ENCODE measurements around the gene GNRHR. TPM values are rescaled to one million over a fixed set of nuclear protein-coding genes. Genes with fewer than 3 reads are reported as not detected.
"Not testable (repeated sequence)": the region's sequence is repeated elsewhere in the genome, so short reads cannot be mapped to it uniquely, and the experiment has no call there.

GNRHR gene, protein sequence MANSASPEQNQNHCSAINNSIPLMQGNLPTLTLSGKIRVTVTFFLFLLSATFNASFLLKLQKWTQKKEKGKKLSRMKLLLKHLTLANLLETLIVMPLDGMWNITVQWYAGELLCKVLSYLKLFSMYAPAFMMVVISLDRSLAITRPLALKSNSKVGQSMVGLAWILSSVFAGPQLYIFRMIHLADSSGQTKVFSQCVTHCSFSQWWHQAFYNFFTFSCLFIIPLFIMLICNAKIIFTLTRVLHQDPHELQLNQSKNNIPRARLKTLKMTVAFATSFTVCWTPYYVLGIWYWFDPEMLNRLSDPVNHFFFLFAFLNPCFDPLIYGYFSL
- total RNA-seq, result not detected in 2 replicates

DNA sequence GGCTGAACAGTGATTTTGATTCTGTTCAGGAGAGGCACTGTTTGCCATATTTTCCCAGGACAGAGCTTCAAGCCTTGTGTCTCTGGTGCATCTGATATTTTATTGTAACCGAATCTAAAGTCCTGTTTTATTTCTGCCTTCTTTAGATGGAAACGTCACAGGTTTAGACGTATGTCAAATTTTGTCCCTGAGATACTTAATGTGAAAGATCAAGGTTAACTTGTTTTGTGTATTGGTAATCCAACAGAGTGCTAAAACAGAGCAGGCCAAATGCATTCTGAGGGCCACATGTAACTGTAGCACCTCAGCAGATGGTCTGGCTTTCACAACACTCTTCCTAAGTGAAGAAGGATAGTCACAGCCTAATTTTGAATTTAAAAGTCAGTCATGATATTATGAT is at the start of gene GNRHR:
Gene GNRHR, minus strand, starts transcription at position 101 of the 400 bp plus-strand sequence. Its CDS starts 53 bp downstream, at position 48.
- intact Hi-C loops (cut with micrococcal nuclease), result no loop called here

DNA sequence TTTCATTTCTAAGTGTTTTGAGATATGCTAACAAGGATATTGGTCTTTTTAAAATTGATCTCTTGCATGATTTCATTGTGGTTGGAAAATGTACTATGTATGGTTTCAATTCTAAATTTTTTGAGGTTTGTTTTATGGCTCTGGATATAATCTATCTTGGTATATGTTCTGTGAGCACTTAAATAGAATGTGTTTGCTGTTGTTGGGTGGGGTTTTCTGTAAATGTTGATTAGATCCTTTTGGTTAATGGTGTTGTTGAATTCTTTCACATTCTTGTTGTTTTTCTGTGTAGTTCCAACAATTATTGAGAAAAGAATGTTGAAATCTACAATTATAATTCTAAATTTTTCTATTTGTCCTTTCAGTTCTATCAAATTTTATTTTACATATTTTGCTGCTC is 42.6 kb upstream of the GNRHR start:
- intact Hi-C loops (cut with micrococcal nuclease), result no loop called here

DNA sequence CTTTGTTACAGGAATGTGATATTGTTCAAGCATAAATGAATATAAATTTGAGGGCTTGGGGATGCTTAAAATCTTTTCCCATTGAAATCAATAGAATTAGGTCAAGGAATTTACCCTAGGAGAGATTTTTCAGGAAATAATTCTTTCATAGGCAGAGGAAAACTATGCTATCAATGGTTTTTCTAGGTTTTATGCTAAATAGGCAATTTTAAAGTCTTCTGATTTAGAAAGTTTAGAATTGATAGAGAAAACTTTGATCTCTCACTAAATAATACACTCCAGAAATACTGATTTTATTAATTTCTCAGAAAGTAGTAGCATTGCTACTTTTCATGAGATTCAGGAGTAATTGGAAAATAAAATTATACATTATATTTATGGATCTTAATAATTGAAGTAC is 36.5 kb upstream of the GNRHR start:
- intact Hi-C loops (cut with micrococcal nuclease), result no loop called here

DNA sequence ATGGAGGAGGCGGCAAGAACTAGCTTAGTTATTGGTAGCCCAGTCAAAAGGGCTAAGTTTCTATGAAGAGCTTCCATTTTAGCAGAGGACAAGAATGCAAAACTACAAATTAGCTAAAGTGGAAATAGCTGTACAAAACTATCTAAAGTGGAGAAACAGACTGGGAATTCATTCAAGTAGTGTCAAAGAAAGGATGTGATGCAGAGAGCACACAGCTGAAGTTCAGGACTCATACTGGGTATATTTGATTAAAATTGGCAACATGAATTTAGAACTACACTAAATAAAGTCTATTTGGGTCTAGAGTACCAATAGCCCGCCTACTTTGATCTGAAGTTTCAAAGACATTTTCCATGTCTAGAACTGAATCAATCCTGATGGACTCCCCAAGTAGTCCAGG is 33.1 kb upstream of the GNRHR start:
- intact Hi-C loops (cut with micrococcal nuclease), result no loop called here

DNA sequence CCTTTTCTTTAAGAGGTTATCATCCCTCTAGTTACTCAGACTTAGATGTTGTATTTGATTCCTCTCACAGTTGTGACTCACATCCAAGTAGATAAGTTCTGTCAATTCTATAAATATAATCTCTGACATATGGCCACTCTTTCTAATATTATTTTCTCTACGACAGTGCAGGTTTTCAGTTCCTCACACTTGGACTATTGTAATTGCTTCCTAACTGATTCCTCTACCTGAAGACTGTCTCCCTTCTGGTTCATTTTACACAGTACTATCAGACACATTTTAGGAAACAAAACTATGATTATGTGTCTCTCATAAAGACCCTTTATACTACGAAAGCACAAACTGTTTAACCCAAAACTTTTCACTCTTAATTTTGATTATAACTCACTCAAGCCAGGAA is 31.3 kb upstream of the GNRHR start:
- intact Hi-C loops (cut with micrococcal nuclease), result no loop called here

DNA sequence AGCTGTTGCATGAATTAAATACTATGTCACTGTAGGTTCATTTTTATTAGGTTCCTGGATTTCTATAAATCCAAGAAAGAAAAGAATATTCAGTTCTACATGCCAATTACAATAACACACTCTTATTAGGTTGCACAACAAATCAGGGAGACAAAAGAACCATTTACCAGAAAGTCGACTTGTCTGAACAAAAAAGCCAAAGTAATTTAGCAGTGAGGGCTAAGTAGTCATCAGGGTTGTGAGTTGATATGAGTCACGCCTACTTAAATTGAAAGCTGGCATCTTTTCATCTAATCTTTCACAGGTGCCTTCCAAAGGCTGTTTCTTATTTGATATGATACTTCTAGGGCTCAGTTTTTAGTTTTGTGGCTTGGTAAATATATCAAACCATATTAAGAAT is 25.4 kb upstream of the GNRHR start:
- intact Hi-C loops (cut with micrococcal nuclease), result no loop called here

DNA sequence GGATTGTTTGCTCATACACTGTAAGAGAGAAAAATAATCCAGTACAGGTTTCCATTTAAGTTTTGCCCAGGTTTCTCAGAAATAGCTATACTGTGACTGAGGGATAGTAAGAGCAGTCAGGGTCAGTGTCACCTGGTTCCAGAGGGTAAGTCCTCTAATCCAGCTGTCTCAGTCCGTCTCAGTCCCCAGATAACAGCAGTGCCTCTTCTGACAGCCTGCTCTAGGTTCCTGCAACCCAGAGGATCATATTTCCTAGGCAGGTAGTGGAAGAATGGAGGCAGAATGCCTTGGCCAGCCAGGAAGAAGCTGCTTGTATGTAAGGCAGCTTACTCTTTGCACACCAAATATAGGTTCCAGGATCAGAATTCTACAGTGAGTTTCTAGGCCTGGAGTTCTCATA is 22.6 kb upstream of the GNRHR start:
- intact Hi-C loops (cut with micrococcal nuclease), result no loop called here

DNA sequence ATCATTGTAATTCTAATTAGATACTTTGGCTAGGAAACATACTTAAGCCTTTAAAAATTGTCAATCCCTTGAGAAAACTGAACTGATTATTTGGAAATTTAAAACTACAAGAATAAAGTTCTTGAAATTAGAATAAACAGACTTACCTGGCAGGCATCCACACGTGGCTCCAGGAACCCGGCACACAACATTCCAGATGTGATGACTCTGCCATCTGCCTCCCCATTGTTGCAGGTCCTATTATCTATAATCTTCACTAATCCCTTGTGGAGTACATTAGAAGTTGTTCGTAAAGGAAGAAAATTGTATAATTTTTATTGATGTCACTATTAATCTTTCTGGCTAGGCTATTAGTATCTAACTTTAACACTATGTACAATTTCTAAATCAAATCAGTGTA is 16.2 kb upstream of the GNRHR start:
- intact Hi-C loops (cut with micrococcal nuclease), result no loop called here

DNA sequence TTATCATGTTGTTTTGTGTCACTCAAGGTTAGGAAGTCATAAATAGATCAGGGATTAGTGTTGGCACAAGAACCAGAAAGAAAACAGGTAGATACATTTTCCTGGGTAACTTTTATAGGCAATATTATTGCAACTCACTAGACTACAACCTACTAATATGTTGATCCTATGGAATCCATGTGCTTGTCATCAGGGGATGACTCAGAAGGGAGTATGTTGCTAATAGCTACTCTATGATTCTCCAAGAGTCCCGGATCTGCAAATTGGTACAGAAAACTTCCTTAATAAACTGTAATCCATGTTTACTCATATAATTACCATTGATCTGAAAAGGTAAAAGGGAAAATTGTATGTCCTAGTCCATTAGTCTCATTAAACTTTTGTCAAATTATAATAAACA is 11.7 kb upstream of the GNRHR start:
- intact Hi-C loops (cut with micrococcal nuclease), result no loop called here

DNA sequence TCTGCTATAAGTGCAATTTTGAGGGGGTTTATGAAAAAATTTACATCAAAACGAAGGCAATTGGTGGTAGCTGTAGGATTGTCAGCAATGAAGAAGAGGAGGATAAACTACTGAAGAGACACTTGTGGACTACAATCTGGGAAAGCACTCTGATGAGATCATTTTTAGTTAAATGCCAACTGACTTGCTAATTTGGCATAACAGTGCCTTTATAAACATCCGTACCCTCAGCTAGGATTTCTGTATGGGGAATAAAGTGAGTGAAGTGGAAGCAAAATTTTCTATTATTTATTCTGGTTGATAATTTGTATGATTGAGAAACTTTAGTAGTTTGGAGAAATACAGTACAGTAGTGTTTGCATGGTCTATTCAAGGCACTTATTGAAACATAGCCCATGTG is 11.2 kb upstream of the GNRHR start:
- intact Hi-C loops (cut with micrococcal nuclease), result no loop called here

DNA sequence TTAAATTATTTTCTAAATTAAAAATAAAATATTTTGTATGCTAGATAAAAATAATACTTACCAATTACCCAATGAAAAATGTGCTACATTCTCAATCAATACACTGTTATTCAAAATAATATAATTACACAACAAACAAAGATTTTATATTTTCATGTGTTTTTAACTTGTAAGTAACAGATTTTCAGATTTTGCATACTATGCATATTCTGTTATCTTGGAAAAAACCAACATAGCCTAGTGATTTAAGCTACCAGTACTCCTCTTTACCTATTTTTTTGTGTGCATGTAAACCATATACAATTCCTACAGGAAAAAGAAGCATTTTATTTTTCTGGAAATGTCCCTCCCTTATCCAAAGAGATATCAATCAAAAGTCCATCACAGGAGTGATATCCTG is 10.0 kb upstream of the GNRHR start:
- intact Hi-C loops (cut with micrococcal nuclease), result no loop called here

DNA sequence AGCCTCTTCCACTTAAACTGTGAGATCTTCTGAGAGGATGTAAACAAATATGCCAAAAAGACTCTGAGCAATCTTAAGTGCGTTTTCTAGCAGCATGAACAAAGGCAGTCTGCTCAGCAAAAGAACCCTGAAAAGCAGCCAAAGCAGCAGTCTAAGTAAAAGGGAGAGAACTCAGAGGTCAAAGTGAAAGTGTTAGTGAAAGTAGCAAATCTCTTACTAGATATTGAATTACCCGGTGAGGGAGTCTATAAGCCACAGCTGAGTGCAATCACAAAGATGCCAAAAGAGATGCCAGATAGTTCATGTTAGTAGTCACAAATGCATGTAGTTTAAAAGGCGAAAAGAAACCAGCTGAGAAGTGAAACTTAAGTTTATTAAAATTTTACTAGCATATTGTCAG is 7.9 kb upstream of the GNRHR start:
- intact Hi-C loops (cut with micrococcal nuclease), result no loop called here

DNA sequence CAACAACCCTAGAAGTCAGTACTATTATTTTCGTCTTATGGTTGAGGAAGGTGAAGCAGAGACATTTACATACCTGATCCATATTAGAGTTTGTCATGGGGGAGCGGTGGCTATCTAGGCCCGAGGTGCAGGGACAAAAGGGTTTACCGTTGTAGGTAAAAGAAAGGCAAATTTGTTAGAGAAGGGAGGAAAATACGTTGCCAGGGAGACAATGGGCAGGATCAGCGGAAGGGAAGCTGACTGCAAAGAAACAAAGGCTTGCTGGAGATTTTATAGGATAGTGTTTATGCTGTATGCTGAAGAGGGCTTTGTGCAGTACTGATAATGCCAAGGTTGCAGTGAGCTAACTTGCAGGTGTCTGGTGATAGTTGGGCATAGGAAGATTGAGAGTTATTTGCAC is 2.8 kb upstream of the GNRHR start:
- intact Hi-C loops (cut with micrococcal nuclease), result not testable (repeated sequence)

DNA sequence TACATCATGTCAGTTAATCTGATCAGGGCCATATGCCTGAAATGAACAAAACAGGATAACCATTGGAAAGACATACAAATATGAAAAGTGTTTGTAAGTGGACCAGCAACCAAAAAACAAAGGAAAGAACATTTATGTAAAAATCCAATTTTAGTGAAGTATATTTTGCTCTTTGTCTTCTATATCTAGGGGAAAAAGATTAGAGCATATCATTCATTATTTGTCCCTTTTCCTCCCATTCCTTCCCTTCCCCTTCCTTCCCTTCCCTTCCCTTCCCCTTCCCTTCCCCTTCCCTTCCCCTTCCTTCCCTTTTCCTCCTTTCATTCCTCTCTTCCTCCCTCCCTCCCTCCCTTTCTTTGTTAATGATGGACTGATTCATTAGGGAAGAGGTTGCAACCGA is 1.8 kb upstream of the GNRHR start:
- intact Hi-C loops (cut with micrococcal nuclease), result no loop called here

DNA sequence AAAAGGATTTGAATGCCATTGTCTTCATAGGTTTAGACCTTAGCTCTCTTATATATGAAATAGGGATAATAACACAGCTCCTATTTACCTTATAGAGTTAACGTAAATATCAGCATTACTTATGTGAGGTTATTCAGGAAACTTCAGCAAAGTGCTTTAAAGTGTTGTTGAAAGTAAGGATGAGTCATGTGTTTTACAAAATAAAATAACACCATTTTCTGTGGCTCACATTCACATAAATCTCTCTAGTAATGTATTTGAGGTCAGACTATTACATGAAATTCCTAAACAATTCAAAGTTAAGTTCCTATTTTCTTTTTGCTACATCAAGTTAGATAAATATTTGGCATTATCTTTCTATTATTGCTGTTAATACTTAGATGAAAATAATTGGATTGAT is 2.9 kb downstream of the GNRHR start:
- intact Hi-C loops (cut with micrococcal nuclease), result no loop called here

DNA sequence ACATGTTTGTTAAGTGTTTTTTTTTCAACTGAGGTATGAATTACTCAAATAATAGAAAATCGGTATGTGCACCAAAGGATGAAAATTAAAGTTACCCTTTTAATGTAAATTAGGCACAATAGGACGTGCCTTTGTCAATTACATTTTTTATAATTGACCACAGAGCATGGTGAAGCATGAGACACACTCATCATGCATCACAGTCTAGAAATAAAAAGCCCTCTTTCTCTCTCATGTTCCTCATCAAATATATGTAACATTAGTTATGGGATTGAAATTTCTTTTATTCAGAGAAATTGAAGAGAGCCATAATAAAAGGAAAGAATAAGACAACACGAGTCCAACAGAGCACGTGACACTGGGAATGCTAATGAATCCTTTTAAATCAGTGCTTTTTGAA is 3.5 kb downstream of the GNRHR start:
- intact Hi-C loops (cut with micrococcal nuclease), result no loop called here

DNA sequence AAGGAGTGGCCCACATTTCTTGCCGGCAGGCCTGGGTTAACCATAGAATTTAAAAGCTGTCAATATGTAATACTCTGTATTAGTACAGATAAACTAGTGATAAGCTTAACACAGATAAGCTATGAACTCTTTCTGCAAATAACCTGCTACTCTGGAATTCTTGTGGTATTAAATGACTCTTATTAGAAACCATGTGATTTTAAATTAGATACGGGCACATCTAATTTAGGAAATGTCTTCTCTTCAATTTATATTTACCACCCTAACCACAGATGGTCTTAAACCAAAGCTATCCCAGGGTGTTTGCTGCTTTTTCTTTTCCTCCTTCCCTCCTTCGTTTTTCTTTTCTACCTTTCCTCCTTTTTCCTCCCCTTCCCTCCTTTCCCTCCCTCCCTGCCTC is 4.9 kb downstream of the GNRHR start:
- intact Hi-C loops (cut with micrococcal nuclease), result loop anchor here (5.0 kb wide), 1 partner anchor 163 kb away; no protein-coding TSS in a partner anchor

DNA sequence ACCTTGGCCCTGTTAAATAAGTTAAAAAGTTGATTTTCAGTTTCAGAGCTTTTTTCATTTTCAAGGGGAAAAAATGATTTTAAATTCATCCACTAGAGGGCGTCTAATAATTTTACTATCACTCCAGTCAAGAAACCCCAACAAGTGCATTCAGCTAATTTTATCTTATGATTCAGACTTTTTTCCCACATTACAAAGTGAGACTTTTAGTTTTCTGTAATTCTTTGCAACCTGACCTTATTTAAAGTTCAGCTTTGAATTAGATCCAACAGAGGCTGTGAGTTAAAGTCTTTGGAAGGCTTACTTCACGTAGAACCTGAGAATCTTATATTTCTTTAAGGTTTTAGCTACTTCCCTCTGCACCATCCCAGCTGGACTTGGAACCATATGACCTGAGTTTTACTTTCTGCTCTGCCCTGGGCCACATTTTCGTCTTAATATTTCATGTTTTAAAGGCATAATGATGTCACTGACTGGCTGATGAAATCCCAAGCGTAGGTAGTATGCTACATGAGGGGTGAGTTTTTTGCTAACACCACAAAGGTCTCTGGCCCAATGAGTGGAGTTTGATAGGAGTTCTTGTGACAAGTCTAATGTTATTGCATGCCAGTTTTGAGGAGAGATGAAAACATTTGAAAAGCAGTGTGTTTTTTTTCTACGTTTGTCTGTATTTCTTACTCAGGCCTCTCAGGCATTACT is 7.2 kb downstream of the GNRHR start:
- intact Hi-C loops (cut with micrococcal nuclease), result loop anchor here (1.0 to 5.0 kb wide), 4 partner anchors 46 to 428 kb away; partner anchors contain the start of gene UBA6

DNA sequence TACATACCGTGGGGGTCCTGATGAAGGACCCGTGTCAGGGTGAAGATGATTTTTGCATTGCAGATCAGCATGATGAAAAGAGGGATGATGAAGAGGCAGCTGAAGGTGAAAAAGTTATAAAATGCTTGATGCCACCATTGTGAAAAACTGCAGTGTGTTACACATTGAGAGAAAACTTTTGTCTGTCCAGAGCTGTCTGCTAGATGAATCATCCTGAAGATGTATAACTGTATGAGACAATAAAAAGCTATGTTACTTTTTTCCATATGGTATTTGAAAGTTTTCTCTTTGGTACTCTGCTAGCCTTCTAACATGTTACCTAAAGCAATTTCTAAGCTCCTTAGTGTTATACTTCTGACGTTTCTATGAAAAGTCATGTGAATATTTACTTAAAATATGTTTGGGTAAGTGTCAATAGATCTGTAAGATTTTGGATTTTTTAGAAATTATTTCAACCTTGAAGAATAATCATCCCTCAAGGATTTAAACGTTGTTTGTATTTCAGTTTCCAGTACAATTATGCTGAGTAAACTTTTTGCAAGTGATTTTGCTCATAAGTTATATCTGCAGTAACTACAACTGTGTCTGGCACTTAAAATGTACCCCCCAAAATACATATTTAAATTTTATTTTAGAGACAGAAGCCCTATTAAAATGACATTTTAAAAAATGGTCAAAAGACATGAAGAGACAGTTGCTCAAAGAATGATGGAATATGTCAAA is 9.5 kb downstream of the GNRHR start:
- intact Hi-C loops (cut with micrococcal nuclease), result loop anchor here (5.0 kb wide), 1 partner anchor 168 kb away; no protein-coding TSS in a partner anchor

DNA sequence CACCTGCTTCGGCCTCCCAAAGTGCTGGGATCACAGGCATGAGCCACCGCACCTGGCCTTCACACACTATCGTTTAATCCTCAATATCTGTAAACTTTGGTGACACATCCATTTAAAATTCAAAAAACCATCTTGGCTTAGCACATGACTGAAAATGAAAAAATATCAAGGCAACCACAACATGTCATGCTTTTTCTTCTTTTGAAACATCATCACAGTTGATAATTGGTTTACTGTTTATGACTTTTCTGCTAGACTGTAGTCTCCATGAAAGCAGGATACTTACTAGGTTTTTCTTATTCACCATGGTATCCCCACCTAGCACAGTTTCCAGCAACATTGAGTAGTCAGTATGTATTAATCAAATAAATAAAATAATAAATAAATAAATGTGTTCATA is 11.0 kb downstream of the GNRHR start:
- intact Hi-C loops (cut with micrococcal nuclease), result loop anchor here (1.0 kb wide), 1 partner anchor 185 kb away; the partner anchor contains the start of gene STAP1

DNA sequence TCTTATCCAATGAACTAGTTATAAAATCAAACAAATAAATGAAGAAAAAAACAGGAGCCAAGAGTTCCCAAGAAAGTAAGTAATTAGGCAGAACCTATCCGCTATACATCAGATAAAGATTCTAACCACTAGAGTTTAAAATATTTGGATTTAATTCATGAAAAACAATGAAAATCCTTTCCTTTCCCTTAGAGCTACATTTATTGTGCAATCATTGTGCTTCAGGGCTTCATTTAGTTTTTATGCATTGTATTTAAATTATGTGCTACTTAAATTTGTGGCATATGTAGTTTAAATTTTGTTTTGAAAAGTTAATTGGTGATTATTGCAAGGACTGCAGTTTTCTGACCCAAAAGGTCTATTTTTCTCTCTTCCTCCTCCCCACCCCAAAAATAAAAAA is 17.9 kb downstream of the GNRHR start:
- intact Hi-C loops (cut with micrococcal nuclease), result no loop called here

DNA sequence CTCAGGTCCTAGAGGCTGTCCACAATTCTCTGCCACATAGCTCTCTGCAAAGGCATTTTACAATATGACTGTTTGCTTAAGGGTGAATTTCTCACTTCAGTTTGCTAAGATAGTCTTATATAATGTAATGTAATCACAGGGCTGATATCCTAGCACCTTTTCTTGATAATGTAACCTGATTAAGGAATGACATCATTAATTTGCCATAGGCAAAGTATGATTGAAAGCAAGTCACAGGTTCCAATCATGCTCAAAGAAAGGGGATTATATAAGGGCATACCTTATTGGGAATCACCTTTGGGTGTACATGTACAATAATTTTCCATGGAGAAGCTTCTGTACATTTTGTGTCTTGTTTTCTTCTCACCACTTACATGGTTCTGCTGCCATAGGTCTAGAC is 18.9 kb downstream of the GNRHR start:
- intact Hi-C loops (cut with micrococcal nuclease), result no loop called here
